SKM-1 (cell line): ENCODE measurements around the gene SUGP2.

Source experiments
- DNase-seq: peaks from one replicate; lab custom pipeline; 2025; ENCODE audit not compliant: unreplicated experiment; lab: John Stamatoyannopoulos, UW

Gene SUGP2

DNA sequence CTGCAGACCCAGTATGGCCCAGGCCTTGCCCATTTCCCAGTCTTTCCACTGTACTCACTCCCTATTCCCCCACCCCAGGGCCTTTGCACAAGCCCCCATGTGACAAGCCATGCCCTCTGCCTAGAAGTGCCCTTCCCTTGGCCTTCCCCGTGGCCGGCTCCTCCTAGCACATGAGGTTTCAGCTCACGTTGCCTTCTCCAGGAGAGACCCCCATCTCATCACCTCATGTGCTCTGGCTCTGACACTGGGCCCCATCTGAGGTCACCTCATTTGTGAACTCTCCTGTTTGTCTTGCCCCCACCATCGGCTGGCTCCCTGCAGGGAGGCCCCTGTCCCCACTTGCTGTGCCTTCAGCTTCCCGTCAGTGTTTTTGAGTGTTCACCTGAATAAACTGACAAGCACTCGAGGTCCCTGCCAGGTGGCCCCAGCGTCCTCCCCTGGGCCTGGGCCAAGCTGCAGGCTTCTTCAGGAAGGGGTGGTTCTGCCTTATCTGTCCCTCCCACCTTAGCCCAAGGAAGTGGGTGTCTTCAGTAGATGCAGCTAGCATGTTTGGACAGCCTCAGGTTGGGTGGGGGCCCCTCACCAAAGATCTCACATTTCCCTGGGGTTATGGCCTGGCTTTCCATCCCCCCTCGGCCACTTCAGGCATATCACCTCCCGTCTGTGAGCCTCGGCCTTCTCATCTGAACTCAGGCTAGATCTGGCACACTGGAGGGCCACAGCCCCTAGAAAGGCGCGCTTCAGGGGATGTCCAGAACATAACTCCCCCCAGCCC, 26.7 kb upstream of the SUGP2 start:
- no peak for DNase-seq

DNA sequence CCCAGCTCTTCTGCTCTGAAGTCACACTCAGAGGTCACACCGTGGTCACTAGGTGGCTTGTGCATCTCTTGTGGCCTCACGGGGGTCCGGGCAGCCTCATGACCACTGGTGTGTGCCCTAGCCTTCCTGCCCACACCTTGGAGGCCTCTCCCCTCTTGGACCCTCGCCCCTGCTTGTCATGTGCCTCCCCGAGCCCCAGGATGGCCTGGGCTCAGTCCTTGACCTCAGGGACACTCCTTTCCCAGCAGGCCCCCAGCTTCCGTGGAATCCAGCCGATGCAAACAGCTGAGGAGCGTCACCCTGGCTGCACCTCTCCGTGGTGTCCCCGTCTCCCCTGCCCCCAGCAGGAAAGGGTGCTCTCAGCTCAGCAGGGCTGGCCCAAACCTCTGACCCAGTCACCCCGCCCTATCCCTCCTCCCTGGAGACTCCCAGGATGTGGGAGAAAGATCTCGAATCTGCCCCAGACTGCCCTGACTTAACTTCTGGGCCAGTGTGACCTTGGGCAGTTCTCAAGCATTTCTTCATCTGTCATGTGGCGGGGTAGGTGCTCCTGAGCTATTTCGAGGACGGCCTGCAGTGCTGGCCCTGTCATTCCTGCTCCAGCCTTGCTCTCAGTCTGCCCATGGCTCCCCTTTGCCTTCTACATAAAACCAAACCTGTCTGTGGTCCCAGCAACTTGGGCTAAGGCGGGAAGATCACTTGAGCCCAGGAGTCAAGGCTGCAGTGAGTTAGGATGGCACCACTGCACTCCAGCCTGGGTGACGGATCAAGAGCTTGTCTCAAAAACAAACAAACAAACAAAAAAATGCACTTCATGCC, 25.9 kb upstream of the SUGP2 start:
- no peak for DNase-seq

DNA sequence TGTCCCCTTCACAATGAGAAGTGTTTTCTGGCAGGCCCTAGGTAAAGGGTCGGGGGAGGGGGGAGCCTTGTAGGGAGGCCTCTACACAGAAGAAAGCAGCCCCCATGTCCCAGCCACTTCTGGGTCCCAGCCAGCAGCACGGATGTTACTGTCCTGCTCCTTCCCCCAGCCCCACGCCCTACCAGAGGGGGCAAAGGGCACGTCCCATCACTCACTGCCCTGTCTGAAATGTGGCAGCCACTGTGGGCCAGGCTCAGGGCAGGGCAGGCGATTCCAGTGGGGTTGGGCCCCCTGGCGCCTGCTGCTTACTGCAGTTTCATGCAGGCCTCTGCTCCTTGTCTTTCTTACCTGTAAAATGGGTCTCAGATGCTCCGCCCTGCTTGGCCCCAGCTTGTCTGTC, 24.4 kb upstream of the SUGP2 start:
- DNase-seq: no peak

DNA sequence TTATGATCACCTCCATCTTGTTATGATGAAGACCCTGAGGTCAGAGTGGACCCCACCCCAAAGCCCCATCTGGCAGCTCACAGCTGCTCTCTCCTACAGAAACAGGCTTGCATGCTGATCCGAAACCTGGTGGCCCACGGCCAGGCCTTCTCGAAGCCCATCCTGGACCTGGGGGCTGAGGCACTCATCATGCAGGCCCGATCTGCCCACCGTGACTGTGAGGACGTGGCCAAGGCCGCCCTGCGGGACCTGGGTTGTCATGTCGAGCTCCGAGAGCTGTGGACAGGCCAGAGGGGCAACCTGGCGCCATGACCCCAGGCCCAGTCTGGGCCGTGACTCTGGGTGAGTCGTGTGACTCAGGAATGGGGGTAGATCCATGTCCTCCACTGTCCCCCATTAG, 24.0 kb upstream of the SUGP2 start:
- DNase-seq: no peak

DNA sequence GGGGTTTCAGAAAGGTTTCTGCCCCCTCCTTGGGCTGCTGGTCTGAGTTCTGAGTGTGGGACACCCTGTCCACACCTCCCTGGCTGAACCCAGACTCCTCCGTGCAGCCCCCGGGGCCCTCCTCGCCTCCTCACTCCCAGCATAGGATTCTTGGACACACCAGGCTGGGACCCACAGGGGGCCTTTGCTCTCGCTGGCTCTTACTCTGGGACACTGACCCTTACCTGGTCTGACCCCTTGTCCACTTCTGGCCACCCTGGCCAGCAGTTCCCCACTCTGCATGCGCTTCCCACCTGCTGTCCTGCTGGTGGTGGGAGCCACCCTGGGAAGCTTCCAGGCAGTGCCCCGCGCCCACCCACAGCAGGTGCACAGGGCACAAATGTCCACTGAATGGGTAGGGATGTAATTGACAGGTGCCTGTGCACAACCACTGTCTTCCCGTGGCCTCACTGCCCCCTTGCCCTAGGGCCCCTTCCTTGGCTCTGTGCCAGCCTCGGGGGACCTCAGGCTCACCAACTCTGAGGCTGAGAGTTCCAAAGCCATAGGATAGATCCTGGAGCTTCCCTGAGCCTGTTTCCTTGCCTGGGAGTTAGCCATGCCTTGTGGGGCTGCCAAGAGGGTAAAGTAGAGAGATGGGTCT, 23.4 kb upstream of the SUGP2 start:
- DNase-seq: no peak

DNA sequence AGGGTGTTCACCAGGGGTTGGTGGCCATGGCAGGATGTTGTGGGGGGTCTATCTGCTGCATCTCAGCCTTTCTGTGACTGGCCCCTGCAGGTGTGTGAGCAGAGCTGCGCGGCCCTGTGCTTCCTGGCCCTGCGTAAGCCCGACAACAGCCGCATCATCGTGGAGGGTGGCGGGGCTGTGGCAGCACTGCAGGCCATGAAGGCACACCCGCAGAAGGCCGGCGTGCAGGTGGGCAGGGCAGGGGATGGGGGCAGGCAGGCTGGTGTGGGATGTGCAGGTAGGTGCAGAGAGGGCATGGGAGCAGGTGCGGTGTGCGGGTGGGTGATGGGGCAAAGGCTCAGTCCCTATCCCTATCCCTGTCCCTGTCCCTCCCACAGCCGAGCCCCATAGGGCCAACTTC, 22.4 kb upstream of the SUGP2 start:
- no peak for DNase-seq

DNA sequence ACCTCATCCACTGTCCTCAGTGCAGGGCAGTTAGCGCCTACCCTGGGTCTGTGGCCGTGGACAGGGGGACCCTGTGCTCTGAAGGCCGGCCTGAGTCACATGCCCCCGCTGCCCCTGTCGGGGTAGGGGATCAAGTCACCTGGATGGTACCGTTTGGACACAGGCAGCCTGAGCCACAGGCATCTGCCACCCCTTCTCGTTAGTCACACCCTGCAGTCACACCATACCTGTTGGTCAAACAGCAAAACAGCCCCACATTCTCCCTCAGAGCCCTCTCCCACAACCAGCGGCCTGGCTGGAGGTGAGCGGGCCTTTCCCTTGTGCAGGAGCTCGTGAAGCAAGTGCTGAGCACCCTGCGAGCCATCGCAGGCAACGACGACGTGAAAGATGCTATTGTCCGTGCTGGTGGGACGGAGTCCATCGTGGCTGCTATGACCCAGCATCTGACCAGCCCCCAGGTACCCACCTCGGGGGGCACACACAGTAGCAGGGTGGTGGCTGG, 21.7 kb upstream of the SUGP2 start:
- no peak for DNase-seq

DNA sequence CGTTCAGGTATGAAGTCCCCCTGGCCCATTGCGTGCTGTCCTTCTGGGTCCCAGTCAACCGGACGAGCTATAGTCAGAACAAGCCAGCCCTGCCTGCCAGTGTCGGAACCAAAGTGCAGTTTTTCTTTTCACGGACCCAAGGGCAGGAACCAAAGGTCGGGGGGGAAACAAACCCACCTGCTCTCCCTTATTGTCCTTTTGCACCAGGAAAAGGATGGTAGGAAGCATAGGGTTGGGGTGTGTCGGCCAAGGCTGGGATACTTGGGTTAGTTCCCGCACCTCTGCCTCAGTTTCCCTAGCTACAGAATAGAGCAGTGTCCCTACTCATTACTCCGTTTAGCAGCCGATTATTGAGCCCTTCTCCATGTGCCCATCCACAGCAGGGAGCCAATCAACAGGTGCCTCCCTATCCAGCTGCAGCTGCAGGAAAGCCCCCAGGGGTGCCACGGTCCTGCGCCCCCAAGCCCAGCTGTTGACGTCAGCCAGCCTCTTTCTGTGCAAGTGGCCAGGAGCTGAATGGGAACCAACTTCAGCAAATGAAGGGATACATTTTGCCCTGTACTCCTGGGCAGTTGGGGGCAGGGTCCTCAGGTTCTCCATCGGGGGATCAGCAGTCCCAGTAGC, 21.1 kb upstream of the SUGP2 start:
- no peak for DNase-seq

DNA sequence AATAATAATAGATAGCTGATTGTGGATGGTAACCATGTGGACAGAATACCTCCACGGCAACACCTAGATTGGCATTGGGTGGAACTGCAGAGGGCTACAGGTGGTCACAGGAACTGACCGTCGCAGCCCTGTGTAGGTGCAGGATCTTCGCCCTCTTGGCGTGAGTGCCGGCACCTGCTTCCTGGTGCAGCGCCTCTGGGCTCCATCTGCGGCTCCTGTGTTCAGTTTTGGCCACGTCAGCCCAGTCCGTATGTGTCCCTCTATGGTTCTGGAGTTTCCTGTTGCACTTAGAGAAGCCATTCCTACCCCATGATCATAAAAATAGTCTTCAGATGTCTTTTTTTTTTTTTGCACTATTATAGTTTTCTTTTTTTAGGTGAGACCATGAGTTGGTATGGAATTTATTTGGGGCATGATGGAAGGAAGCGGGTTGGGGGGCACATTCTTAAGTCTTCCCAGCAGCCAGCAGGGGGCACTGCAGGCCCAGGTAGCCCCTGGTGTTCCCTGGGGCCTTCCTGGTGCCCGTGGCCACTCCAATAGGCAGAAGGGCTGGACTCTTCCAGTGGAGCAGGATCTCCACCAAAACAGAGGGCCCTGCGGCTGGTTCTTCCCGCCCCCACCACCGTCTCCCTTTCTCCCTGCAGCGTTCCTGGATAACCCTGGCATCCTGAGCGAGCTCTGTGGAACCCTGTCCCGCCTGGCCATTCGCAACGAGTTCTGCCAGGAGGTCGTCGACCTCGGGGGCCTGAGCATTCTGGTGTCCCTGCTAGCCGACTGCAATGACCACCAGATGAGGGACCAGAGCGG, 20.4 kb upstream of the SUGP2 start:
- DNase-seq: no peak

DNA sequence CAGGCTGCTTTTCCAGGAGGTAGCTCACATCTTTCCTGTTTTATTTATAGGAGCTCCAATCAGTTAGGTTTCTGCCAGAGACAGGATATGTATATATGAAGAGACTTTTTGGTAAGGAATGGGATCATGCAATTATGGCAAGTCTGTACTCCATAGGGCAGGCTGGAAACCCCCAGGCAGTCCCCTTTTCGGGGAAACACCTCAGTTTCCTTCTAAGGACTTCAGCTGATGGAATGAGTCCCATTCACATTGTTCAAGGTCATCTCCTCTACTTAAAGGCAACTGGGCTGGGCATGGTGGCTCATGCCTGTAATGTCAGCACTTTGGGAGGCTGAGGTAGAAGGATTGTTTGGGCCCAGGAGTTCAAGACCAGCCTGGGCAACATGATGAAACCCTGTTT, 19.6 kb upstream of the SUGP2 start:
- DNase-seq: no peak

DNA sequence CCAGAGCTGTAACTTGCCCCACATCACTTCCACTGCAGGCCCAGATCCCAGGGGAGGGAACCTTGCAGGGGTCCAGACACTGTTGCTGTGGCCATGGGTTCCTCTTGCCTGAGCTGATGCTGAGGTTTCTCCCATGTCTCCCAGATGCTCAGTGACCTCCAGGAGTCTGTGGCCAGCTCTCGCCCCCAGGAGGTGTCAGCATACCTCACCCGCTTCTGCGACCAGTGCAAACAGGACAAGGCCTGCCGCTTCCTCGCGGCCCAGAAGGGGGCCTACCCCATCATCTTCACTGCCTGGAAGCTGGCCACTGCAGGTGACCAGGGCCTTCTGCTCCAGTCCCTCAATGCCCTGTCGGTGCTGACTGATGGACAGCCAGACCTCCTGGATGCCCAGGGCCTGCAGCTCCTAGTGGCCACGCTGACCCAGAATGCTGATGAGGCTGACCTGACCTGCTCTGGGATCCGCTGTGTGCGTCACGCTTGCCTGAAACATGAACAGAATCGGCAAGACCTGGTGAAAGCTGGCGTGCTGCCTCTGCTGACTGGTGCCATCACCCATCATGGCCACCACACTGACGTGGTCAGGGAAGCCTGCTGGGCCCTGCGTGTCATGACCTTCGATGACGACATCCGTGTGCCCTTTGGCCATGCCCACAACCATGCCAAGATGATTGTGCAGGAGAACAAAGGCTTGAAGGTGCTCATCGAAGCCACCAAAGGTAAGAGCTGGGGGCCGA, 18.3 kb upstream of the SUGP2 start:
- DNase-seq: no peak

DNA sequence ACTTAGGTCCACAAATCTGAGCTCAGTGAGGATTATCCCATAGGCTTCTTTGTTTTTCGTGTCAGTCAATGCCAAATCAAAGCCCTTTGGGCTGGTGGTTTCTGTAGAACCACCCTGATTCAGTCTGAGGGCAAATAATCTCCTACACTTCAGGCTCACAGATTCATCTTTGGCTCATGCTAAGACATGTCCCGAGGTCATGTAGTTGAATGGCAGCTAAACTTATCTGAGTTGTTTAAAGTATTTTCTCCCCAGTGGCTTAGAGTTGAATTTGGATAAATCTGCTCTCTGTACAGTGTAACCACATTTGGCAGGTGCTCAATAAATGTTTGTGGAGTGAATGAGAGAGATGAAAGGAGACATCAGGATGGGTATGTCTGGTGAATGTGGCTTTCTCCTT, 17.4 kb upstream of the SUGP2 start:
- DNase-seq: no peak

DNA sequence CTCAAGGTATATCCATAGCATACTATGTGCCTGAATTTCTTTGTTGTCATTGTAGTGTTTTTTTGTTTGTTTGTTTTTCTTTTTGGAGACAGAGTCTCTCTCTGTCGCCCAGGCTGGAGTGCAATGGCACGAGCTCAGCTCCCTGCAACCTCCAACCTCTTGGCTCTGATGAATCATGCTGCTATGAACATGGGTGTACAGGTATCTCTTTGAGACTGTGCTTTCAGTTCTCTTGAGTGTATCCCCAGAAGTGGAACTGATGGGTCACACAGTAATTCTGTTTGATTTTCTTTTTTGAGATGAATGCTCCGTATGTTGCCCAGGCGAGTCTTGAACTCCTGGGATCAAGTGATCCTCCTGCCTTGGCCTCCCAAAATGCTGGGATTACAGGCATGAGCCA, 16.8 kb upstream of the SUGP2 start:
- DNase-seq: no peak

DNA sequence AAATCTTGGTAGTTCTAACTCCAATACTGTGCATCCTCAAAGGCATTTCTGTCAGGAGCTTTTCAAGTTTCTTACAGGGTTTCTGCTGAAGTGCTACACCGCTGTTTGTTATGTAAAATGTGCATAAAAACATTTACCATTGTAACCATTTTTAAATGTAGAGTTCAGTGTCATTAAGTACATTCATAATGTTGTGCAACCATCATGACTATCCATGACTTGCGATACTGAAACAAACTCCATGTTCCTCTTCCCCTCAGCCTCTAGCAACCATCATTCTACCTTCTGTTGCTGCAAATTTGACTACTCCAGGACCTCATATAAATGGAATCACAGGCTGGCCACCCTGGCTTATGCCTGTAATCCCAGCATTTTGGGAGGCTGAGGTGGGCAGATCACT, 16.1 kb upstream of the SUGP2 start:
- no peak for DNase-seq

DNA sequence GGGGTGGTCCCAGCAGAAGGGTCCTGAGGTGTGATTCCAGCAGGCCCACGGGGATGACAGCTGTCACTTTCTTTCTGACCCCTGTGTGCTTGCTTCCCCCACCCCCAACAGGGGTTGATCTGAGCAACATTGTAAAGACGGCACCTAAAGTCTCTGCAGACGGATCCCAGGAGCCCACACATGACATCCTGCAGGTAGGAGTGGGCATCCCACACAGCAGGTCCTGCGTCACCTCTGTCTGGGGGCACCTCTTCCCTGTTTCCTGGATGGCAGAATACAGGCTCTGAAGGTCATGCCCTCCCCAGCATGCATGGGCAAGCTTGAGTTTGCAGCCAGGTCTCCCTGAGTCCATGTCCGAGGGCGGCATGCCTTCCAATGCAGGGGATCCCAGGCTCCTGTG, 10.6 kb upstream of the SUGP2 start:
- no peak for DNase-seq

DNA sequence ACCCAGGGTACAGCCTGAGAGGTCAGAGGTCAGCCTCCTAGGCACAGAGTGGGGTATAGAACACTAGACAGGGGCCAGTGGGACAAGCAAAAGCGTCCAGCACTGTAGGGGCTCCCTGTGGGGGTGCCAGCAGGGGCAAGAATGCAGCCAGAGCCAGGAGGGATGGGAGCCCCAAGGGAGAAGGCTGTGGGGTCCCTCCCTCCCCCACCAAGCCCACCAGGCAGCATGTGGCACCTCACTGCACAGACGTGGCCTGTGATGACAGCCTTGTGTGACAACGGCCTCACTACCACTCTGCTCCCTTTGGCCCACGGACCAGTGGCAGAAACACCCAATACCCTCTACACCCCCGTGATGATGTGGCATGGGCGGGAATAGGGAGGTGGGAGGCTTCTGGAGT, 10.2 kb upstream of the SUGP2 start:
- DNase-seq: no peak

DNA sequence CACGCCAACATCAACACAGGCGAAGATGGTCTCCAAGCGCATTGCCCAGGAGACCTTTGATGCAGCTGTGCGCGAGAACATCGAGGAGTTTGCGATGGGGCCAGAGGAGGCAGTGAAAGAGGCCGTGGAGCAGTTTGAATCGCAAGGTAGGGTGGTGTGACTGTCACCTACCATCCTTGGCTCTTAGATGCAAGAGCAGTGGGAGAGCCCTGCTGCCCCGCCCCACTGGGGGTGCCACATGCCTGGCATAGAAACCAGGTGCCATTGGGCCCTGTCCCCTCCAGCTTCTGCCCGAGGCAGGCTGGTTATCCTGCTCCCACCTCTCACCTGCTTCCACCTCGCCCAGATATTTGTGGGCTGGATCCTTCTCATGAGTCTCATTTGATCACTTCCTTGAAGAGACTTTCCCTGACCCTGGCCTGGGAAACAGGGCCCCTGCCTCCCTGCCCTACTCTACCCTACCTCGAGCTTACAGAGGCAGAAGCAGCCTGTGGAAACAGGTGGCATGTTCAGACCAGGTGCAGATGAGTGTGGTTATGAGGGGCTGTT, 9.5 kb upstream of the SUGP2 start:
- DNase-seq: no peak

DNA sequence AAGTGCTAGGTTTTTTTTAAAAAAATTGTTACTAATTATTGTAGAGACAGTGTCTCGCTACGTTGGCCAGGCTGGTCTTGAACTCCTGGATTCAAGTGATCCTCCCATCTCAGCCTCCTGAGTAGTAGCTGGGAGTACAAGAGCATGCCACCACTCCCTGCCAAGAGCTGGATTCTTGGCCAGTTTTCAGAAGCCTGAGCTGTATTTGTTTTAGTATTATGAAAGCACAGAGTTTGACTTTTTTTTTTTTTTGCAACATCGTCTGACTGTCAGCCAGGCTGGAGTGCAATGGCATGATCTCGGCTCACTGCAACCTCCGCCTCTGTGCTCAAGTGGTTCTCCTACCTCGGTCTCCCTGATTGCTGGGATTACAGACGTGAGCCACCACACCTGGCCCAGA, 7.1 kb upstream of the SUGP2 start:
- no peak for DNase-seq

DNA sequence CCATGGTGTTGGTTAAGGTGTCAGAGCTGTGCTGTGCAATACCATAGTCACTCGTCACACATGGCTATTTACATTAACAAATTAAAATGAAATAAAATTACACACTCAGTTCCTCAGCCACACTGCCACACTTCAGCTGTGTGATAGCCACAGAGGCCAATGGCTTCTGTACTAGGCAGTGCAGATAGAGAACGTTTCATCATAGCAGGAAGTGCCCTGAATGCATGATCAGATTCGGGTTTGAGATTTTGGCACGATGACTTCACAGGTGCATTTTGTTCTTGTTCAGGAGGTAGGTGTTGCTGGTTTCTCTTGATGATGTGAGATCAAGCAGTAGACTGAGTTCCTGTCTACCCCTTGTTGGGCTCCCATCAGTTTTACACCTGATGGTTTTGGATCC, 6.6 kb upstream of the SUGP2 start:
- DNase-seq: no peak

DNA sequence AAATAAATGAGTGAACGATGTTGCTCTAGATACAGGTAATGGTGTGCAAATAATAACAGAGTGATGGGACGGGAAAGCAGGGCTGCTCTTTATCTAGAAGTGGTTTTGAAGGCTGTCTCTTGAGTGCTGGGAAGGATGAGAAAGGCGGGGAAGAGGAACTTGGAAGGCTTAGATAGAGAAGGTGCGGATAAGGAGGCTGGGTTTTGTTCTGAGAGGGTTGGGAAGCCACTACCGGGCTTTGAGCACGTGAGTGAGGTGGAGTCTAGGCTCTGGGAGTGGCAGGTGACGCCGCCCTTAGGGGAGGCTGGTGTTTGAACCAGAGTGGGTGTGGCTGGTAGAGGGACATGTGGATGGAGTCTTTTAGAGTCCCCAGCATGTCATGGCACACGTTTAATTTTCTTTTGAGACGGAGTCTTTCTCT, 897 bp upstream of the SUGP2 start:
- peak; percentile 90 for DNase-seq
